ENCODE data around the gene DDR2.
"Not testable (repeated sequence)": the region's sequence is repeated elsewhere in the genome, so short reads cannot be mapped to it uniquely, and the experiment has no call there.

- not testable (repeated sequence) for TF ChIP-seq SUZ12 (IDR thresholded peaks at IDR 0.05; ENCODE audit: extremely low read depth, insufficient read depth, insufficient read length); YY1 (IDR thresholded peaks at IDR 0.05; ENCODE audit: insufficient read depth, insufficient read length)
These were observed 164.5 kb downstream of the DDR2 start for GRCh38 chr1:162796617-162797279.
